Stimulated activated CD4-positive, alpha-beta T cell treated with anti-CD3 and anti-CD28 coated beads, Interleukin-1b, Interleukin-23, amount 100 ng/mL, for 24 hours (primary cell): Measurements from ENCODE around the gene ZNF687.
"Not testable (repeated sequence)": the region's sequence is repeated elsewhere in the genome, so short reads cannot be mapped to it uniquely, and the experiment has no call there.

Experiments used
- DNase-seq, 4 experiments: peaks; one replicate each; pipeline ENCODE4 v3.0.0-alpha.2; 2020; ENCODE audit warnings: low read depth in 4 of 4, low spot score in 1 of 4

ZNF687 gene

DNA sequence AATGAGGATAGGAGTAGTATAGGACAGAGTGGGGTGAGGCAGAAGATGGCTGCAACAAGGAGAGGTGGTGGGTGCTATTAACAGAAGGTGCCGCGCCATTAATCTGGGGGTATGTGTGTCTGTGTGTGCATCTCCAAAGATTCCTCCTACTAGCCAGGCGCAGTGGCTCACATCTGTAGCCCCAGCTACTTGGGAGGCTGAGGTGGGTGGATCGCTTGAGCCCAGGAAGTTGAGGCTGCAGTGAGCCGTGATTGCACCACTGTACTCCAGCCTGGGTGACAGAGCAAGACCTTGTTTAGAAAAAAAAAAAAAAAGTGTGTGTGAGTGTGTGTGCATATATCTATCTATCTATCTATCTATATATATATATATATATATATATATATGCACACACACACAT lies 6.8 kb upstream of the ZNF687 start:
- not testable (repeated sequence) for DNase-seq

DNA sequence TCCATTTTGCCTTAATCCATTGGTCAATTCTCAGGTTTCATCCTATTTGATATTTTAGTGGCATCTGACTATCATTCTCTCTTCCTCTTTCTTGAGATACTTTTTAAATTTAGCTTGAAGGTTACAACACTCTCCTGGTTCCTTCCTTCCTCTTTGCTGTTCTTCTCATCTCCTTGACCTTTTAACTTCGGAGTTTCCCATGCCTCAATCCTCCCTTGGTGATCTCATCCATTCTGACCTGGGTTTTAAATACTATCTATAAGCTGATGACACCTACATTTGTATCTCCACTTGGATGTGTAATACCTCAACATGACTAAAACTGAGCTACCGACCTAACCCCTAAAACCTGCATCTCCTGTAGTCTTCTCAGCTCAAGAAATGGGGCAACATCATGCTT lies 4.8 kb upstream of the ZNF687 start:
- no peak for DNase-seq

DNA sequence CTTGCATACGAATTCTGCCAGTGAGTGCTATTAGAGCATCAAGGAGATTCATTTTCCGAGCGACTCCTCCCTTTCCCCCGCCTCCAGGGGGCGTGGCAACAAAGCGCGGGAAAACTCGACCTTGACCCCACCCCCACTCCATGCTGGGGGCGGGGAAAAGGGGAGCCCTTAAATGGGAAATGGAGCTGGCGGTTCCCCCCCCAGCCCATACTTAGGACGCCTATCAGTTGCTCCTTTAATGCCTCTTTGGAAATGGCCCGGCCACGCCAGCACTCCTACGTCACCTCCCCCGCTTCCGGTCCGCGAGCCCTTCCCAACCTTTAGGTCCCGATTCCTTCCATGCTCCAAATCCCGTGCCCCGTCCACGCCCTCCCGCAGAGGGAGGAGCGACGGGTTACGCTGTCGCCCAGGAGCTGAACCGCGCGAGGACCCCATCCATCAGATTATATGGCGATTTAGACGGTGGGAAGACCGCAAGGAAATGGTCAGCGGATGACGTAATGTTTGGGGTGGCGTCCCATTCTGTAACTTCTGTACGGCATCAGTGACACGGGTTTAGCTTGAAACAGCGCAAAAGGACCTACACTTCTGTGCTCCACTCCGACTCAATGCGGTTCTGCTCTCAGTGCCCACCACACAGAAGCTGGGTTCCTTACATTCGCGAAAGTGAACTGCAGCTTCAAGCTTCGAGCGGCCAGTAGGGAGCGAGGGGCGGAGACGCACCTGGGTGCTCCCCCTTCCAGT lies 702 bp upstream of the ZNF687 start:
- DNase-seq, result peak; percentile 92 to 96 (median 93)

DNA sequence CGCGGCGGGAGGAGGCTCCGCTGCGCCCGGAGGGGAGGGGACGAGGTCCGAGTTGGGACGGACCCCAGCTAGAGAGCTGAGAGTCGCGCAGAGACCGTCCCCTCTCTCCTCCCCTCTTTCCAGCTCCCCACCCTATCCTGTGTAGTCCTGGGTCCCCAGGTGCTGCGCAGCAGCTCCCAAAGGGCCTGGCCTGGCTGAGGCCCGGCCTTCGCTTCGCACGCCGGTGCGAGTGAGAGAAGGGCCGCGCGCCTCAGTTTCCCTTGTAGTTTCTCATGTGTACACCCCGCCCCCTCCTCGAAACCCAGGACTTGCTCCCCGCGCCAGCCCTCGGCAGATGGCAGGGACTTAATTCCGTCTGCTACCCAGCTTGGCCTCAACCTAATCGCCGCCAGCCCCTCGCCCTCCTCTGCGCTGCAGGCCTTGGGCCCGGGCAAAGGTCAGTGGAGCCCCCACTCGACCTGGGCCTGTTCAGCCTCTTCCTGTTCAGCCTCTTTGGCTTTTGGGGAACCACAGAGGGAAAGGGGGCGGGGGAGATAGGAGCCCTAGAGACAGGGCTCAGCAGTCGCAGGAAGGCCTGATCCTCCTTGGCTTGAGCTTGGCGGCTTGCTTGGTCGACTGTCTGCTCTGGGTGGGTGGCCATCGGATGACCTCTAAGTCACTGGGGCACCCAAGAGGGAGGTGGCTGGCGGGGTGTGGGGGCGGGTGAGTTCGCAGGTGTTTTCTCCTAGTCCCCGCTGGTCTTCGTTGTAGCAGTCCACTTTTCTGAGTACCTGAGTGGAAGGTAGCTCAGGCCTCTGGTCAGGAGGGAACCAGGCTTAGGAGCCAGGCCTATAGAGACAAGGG lies 1.0 kb downstream of the ZNF687 start:
- DNase-seq, result no peak

DNA sequence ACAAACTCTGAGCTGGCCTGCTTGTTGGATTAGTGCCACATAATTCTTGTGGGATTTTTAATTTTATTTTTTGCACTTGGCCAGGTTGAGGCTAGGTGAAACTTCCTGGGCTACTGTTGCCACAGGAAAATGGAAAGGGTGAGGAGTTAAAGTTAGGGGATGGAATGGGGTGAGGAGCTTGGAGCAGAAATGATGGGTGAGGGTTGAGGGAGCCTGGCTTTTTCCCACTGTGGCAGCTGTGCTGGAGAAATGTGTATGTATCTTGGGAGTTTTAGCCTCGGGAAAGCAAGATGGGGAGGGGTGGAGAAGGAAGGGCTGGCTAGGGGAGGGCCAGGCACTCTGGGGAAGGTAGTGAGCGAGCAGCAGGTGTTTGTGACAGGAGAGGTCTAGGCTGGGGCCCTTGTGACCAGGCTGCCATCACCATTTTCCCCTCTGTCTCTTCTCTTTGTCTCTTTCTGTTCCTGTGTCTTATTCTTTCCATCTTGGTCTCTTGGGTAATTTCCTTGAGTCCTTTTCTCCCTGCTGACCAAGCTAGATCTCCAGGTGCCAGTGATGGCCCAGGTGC lies 2.0 kb downstream of the ZNF687 start:
- DNase-seq, result no peak

DNA sequence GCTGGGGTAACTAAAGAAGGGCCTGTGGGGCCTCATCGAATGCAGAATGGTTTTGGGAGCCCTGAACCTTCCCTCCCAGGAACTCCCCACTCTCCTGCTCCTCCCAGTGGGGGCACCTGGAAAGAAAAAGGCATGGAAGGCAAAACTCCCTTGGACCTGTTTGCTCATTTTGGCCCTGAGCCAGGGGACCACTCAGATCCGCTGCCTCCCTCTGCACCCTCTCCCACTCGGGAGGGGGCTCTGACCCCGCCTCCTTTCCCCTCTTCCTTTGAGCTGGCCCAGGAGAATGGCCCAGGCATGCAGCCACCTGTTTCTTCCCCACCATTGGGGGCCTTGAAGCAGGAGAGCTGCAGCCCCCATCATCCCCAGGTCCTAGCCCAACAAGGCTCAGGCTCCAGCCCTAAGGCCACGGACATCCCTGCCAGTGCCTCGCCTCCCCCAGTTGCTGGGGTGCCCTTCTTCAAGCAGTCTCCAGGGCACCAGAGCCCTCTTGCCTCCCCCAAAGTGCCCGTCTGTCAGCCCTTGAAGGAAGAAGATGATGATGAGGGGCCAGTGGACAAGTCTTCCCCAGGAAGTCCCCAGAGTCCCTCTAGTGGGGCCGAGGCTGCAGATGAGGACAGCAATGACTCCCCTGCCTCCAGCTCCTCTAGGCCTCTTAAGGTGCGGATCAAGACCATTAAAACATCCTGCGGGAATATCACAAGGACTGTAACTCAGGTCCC lies 4.7 kb downstream of the ZNF687 start:
- DNase-seq, result no peak

DNA sequence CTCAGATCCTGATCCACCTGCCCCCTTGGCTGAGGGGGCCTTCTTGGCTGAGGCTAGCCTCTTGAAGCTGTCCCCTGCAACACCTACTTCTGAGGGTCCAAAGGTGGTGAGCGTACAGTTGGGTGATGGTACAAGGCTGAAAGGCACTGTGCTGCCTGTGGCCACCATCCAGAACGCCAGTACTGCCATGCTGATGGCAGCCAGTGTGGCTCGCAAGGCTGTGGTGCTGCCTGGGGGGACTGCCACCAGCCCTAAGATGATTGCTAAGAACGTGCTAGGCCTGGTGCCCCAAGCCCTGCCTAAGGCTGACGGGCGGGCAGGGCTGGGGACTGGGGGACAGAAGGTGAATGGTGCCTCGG lies 5.2 kb downstream of the ZNF687 start:
- DNase-seq, result no peak

DNA sequence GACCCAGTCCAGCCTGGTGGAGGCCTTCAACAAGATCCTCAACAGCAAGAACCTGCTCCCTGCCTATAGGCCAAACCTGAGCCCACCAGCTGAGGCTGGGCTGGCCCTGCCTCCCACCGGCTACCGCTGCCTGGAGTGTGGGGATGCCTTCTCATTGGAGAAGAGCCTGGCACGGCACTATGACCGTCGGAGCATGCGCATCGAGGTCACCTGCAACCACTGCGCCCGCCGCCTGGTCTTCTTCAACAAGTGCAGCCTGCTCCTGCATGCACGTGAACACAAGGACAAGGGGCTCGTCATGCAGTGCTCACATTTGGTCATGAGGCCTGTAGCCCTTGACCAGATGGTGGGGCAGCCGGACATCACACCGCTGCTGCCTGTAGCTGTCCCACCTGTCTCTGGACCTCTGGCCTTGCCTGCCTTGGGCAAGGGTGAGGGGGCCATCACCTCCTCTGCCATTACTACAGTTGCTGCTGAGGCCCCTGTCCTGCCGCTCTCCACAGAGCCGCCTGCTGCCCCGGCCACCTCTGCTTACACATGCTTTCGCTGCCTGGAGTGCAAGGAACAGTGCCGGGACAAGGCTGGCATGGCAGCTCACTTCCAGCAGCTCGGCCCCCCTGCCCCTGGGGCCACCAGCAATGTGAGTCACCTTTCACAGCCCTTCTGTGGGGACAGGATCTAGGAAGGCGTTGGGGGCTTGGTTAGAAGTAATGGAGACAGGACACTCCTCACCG lies 5.8 kb downstream of the ZNF687 start:
- no peak for DNase-seq

DNA sequence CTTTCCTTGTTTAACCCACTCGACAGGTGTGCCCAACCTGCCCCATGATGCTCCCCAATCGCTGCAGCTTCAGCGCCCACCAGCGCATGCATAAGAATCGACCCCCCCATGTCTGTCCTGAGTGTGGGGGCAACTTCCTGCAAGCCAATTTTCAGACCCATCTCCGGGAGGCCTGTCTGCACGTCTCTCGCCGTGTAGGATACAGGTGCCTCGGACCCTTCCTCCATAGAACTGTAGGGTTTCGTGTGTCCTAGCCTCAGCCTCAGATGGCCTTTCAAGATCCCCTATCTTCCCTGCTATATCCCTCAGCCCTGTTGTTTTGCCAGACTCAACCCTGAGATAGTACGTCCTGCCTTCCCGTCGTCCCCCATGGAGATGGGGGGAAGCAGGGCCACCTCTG lies 6.4 kb downstream of the ZNF687 start:
- no peak for DNase-seq

DNA sequence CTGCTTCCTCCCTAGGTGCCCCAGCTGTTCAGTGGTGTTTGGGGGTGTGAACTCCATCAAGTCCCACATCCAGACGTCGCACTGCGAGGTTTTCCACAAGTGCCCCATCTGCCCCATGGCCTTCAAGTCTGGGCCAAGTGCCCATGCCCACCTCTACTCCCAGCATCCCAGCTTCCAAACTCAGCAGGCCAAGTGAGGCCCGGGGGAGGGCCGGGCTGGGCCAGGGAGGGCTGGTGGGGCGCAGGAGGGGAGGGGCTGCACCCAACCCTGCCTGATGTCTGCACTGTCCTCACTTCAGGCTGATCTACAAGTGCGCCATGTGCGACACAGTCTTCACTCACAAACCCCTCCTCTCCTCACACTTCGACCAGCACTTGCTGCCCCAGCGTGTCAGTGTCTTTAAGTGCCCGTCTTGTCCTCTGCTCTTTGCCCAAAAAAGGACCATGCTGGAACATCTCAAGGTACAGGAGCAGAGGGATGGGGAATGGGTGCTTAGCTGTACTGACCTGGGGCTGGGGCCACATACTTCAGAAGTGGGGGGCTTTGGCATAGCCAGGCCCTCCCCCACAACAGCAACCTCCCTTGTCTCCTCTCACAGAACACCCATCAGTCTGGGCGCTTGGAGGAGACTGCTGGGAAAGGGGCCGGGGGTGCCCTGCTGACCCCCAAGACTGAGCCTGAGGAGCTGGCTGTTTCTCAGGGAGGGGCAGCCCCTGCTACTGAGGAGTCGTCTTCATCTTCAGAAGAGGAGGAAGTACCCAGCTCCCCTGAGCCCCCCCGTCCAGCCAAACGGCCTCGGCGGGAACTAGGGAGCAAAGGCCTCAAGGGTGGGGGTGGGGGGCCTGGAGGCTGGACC lies 7.2 kb downstream of the ZNF687 start:
- no peak for DNase-seq

DNA sequence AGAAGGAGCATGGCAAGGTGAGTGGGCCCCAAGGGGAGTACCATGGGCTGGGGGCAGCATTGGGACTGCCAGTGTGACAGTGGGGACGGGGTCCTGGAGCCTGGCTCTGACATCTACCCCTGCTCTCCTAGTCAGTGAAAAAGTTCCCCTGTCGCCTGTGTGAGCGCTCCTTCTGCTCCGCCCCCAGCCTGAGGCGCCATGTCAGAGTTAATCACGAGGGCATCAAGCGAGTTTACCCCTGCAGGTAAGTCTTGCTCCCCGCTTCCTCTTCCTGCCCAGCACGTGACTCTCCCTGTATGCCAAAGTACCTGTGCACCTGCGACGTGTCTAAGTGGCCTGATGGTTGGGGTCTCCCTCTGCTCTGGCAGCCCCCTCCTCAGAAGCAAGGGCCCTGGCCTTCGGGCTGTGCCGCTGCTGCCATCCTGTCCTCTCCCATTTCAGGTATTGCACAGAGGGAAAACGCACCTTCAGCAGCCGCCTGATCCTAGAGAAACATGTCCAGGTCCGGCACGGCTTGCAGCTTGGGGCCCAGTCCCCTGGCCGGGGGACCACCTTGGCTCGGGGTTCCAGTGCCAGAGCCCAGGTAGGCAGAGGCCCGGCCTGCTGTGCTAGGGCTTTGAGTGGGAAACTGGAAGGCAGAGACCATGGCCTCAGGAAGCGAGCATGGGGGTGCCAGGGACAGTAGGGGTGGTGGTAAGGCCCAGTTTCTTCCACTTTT lies 8.1 kb downstream of the ZNF687 start:
- no peak for DNase-seq

DNA sequence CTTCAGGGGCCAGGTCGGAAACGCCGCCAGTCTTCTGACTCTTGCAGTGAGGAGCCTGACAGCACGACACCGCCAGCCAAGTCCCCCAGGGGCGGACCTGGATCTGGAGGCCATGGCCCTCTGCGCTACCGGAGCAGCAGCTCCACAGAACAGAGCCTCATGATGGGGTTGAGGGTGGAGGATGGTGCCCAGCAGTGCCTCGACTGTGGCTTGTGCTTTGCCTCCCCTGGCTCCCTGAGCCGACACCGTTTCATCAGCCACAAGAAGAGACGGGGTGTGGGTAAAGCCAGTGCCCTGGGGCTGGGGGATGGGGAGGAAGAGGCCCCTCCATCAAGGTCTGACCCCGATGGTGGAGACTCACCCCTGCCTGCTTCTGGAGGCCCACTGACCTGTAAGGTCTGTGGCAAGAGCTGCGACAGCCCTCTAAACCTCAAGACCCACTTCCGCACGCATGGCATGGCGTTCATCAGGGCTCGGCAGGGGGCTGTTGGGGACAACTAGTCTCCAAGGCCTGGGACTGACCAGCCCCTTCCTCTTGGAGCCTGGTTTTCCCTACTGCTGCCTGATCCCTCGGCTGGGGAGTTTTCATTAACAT lies 8.7 kb downstream of the ZNF687 start:
- no peak for DNase-seq

DNA sequence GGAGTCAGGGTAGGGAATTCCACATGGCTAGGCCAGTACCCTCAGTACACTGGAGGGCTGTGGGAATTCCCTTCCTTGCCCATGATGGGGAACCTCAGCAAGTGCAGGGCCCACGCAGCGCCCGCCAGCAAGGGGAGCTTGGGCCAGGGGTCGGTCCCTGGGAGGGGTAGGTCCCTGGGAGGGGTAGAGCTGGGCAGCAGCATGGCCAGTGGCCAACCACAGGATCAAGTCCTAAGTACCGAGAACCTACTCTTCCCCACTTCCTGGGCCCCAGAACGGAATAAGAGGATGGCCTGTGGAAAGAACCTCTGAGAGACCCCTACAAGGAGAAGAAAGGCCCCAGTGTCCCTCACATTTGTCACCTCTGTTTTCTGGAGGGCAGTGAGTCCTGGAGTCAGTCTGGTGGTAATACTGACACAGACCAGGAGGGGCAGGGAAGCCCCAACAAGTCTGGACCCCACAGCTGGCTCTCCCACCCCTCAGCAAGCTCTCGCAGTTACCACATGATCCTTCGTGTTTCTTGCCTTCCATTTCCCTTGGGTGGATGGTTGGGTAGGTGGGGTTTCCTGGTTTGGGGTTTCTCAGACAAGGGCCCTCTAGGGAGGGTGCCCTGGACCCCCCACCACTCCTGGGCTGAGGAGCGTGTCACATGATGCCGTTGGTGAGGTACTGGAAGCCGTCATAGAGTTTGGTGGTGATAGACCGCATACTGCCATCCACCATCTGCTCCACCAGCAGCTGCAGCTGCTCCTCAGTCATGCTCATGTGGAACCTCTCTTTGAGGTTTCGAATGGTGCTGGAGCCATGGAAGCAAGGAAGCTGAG lies 10.3 kb downstream of the ZNF687 start:
- no peak for DNase-seq

DNA sequence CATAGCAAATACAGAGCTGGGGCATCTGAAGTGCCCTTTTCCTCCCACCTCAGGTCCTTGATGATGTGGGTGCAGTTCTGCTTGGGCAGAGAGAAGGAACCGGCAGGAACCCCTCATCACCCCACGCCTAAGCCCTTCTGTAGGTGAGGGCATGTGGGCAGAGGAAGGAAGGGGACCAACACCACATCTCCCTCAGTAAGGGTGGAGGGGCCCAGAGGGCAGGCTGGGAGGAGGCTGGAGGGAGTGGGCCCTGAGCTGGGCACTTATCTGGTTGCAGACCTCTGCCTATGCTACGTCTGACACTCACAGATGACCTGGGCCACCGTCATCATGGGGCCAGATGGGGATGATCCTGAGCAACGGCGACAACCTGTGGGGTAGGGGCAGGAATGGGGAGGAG lies 11.0 kb downstream of the ZNF687 start:
- no peak for DNase-seq

DNA sequence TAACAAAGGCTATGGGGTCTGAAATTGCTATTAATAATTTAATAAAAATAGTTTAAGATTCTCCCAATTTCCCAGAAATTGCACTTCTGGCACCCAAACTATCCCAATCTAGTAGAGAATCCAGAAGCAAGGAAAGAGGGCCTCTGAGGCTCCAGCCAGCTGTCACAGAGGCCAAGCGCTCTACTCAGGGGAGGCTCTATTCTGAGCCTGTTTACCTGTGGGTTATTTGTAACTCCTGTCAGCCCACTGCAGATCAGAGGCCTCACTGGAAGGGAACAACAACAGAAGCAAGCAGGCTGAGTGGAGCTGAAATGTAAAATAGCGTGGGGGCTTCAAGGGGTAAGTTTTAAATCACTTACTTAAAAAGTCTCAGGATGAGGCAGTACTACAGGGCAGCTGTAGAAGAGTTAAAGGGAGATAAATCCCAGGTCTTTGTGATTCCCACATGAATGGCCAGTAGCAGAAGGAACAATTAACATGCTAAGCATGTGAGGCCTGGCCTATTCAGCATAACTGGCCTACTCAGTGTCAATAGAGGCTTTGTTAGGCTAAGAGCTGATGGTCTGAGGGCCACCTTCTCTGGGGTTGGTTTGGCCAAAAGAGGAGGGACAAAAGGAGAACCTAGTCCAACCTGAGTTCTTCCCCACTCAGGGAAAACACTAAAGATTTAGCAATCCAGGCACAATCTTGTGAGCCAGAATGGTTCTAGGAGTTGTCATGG lies 12.8 kb downstream of the ZNF687 start:
- DNase-seq, result no peak

DNA sequence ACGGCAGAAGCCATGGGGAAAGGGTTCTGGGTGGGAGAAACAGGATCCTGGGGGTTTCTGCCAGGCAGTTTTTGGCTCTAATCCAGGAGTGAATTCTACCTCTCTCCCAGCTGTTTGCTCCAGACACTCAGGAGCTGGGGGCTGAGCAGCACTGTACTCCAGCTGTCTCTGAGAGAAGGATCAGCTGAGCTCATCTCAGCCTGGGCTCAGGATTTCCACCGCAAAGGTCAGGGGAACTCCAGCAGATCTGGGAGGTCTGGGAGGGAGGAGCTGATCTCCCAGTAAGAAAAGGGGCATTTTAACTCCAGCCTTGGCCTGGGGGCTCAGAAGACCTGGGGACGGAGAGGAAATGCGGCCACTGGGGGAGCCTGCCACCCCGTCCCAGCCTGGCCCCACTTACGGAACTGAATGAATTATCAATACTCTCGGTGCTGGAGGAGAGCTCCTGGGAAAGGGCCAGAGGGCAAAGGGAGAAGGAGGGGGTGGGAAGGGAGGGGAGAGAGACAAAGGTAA lies 27.8 kb downstream of the ZNF687 start:
- DNase-seq, result no peak

DNA sequence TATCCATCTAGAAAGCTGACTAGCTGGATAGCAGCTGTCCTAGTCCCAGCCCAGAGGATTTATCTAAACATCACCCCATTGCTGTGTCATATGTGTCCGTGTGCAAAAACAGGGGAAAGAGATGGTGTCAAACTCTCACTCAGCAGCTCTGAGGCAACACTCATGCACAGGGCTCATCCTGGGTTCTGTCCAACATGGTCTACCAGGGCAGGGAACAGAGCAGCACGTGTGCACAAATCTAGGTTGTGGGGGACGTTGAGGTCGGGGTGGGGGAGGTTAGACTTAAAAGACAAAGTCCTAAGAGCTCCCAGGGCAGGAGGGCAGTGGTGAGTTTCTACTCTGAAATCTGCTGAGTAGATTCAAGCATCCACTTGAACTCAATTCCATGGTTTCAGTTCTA lies 28.9 kb downstream of the ZNF687 start:
- no peak for DNase-seq
